BJ (cell line): Measurements from ENCODE around the gene COL18A1. TPM values are rescaled to one million over a fixed set of nuclear protein-coding genes. Genes with fewer than 3 reads are reported as not detected.
"Not testable (repeated sequence)": the region's sequence is repeated elsewhere in the genome, so short reads cannot be mapped to it uniquely, and the experiment has no call there.

Experiments
- CTCF ChIA-PET: fragments of 350-600 bp; formaldehyde crosslinking; extraction: SDS; loops from one replicate; lab custom pipeline; 2021; ENCODE audit warnings: antibody characterized with exemption, inconsistent platforms; lab: Yijun Ruan, JAX
- POLR2A ChIA-PET: fragments of 300-600 bp; sonication (Branson Sonifier 250); formaldehyde crosslinking; extraction: SDS; loops from one replicate; lab custom pipeline; 2021; ENCODE audit warnings: antibody characterized with exemption; lab: Charles Lee
- DNase-seq: peaks from one replicate; pipeline ENCODE4 v3.0.0-alpha.2; 2011; ENCODE audit warnings: low read depth
- H3K27me3 ChIP-seq: 2 replicates; pipeline ENCODE4 v1.6.0; 2011; ENCODE audit warnings: low read length; ENCODE audit not compliant: control insufficient read depth, insufficient read depth
- H3K36me3 ChIP-seq: 2 replicates; pipeline ENCODE4 v1.5.1; 2011; ENCODE audit warnings: low read length; ENCODE audit not compliant: control insufficient read depth, insufficient read depth
- H3K4me3 ChIP-seq: 2 replicates; pipeline ENCODE4 v1.5.1; 2011; ENCODE audit warnings: low read depth, mild to moderate bottlenecking, control low read depth, low read length
- polyA plus RNA-seq: library from polyadenylated mRNA; depleted of rRNA; stranded (reverse); fragments of >200 nt; gene quantifications from 2 replicates; pipeline ENCODE4 v1.2.3, GENCODE V29; 2011
- TF ChIP-seq, protein P1 (sequence below): IDR thresholded peaks from 2 replicates; pipeline ENCODE4 v1.5.1; 2011; ENCODE audit warnings: low read depth, mild to moderate bottlenecking, control low read depth, inconsistent platforms, low read length, moderate library complexity; ENCODE audit not compliant: insufficient read depth

Gene COL18A1
- polyA plus RNA-seq, 1 experiment = 99.7 TPM

DNA sequence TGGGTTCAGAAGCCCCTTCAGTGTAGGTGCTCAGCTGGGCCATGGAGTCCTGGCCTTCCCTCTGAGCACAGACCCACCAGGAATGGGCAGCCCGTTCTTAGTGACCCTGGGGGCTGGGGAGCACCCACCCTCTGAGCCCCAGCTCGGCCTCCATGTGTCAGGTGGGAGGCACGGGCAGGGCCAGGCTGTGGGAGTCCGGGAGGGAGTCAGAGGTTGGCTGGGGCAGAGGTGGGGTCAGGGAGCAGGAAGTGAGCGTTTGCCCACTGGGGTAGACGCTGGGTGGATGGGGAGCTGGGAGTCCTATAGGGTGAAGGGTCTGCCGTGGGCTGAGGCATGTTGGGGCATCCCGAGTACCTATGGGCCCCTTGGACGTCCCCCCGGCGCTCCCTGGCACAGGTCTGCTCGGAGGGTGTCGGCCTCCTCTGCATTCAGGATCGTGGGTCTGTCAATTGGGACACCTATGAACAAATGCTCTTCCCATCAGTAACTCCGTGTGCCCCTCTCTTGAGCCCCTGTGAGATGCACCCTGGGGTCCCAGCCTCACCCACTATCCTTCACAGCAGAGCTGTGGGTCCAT, 30.5 kb downstream of the COL18A1 start:
- Histone ChIP-seq H3K27me3 (no peaks in the 10 kb centered on the region), H3K4me3 (no peak overlapping the region), H3K36me3 (0 out of 2 replicates have a peak, but pooled peaks cover 1% of the 10 kb centered on the region)
- TF ChIP-seq, protein P1, sequence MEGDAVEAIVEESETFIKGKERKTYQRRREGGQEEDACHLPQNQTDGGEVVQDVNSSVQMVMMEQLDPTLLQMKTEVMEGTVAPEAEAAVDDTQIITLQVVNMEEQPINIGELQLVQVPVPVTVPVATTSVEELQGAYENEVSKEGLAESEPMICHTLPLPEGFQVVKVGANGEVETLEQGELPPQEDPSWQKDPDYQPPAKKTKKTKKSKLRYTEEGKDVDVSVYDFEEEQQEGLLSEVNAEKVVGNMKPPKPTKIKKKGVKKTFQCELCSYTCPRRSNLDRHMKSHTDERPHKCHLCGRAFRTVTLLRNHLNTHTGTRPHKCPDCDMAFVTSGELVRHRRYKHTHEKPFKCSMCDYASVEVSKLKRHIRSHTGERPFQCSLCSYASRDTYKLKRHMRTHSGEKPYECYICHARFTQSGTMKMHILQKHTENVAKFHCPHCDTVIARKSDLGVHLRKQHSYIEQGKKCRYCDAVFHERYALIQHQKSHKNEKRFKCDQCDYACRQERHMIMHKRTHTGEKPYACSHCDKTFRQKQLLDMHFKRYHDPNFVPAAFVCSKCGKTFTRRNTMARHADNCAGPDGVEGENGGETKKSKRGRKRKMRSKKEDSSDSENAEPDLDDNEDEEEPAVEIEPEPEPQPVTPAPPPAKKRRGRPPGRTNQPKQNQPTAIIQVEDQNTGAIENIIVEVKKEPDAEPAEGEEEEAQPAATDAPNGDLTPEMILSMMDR = no peak
- ChIA-PET CTCF (interaction anchor here (0.6 to 2.4 kb wide), 7 partner anchors 42 to 298 kb away, joined by 3 to 14 read pairs (median 4); no protein-coding TSS in a partner anchor), POLR2A (no interaction called here)
- DNase-seq = no peak

DNA sequence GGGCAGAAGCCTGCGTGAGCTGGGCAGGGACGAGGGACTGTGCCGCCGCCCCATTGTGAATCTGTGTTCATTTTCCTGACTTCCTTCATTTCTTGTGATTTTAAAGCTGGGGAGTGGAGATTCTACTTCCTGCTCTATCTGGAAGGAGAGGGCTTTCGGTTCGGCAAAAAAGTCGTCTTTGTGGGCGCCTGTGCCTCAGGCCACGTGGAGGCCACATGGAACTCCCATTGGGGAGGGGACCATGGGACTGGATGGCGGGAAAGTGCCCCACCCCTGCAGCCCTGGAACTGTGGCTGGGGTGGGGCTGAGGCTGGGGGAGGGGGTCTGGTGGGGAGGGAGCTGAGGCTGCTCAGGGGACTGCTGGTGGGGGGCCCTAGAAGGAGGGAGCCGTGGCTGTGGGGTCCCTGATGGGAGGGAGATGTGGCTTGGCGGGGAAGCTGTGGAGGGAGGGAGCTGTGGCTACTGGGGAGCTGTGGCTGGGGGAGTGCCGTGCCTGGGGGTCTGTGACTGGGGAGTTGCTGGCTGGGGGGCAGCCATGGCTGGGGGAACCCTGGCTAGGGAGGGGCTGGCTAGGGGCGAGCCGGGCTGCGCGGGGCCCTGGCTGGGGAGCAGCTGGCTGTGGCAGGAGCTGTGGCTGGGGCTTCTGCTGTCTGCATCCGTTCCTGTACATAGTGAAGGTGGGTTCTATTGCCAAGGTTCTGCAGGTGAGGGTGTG, 31.5 kb downstream of the COL18A1 start:
- no peaks in the 10 kb centered on the region for H3K27me3 ChIP-seq
- POLR2A ChIA-PET = no interaction called here
- H3K36me3 ChIP-seq = 0 out of 2 replicates have a peak, but pooled peaks cover 1% of the 10 kb centered on the region
- CTCF ChIA-PET = interaction anchor here (0.7 to 2.4 kb wide), 7 partner anchors 41 to 369 kb away, joined by 3 to 14 read pairs (median 4); no protein-coding TSS in a partner anchor
- TF ChIP-seq, protein P1 = no peak
- no peak for DNase-seq
- H3K4me3 ChIP-seq = no peak overlapping the region

DNA sequence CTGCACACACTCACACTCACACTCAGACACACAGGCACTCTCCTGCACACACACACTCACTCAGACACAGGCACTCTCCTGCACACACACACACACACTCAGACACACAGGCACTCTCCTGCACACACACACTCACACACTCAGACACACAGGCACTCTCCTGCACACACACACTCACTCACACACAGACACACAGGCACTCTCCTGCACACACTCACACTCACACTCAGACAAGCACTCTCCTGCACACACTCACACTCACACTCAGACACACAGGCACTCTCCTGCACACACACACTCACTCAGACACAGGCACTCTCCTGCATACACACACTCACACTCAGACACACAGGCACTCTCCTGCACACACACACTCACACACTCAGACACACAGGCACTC, 32.9 kb downstream of the COL18A1 start:
- H3K27me3 ChIP-seq, POLR2A ChIA-PET, H3K4me3 ChIP-seq, DNase-seq, H3K36me3 ChIP-seq: not testable (repeated sequence)
- CTCF ChIA-PET = interaction anchor here (0.7 to 4.3 kb wide), 3 partner anchors 52 to 146 kb away, joined by 3 to 66 read pairs (median 4); no protein-coding TSS in a partner anchor

DNA sequence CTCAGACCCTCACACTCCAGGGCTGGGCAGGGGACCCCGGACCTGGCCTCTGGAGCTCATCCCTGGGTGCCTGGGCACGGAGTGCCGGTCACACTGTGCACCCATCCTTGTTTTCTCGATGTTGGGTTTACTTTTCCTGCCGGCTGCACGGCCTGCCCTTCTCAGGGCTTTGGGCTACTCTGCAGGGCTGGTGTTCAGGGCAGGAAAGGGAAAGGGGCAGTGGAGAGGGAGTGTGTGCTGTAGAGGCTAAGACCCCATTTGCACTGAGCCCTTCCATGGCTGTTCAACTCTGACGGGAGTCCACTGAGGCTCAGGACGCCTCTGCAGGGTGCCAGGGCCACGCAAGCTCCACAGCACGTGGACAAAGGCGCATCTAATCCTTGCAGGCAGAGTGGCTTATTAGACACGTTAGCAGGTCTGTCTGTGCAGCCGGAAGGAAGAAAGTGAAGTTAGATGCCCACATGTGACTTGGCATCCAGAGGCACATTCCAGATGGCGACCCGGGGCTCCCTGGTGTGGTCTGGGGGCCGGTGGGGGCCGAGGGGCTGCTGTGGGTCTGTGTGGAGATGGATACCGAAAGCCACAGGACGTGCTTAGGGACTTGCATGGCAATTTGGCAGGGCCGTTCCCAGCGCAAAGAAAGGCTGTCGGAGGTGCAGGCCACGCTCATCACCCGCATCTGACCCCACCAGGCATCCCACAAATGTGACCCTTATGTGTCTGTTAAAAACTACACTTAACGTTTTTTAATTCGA, 33.6 kb downstream of the COL18A1 start:
- TF ChIP-seq, protein P1 = no peak
- ChIA-PET CTCF (interaction anchor here (0.7 to 4.3 kb wide), 4 partner anchors 52 to 146 kb away, joined by 3 to 66 read pairs (median 4); no protein-coding TSS in a partner anchor), POLR2A (interaction anchor here (0.6 kb wide), 1 partner anchor 393 kb away, joined by 3 read pairs; no protein-coding TSS in a partner anchor)
- DNase-seq = no peak
- no peaks in the 10 kb centered on the region for H3K27me3 ChIP-seq
- H3K36me3 ChIP-seq = 0 out of 2 replicates have a peak, but pooled peaks cover 1% of the 10 kb centered on the region
- H3K4me3 ChIP-seq = no peak overlapping the region

DNA sequence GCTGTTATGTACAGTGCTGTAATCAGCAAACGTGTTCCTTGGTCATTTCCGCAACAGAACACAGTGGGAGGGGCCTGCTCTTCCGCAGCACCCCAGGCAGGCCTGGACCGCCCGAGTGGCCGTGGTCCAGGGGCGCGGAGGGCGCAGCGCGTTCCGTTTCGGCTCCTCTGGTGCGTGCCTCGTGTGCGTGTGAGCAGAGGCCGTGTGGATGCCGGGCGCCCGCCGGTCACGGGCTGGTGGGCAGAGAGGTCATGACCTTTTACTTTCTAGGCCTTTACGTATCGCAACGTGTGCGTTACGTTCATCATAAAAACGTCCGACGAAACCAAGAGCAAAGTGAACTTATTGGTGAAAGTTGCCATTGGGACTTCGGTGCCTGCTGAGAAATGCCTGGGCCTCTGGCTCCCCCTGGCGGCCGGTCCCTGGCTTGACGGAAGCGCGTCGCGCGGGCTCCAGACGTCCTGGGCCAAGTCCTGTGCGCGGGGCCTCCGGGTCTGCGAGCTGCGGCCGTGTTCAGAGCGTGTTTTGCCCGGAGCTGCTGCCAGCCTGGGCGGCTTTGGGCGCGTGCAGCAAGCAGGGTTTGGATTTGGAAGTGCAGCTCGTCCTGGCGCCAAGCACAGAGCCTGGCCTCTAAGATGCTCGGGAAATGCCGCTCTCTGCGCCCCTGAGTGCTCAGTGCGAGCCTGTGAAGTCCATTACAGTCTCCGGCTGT, 34.4 kb downstream of the COL18A1 start:
- DNase-seq = peak; percentile 40
- ChIA-PET POLR2A (interaction anchor here (0.6 kb wide), 1 partner anchor 394 kb away, joined by 3 read pairs; no protein-coding TSS in a partner anchor), CTCF (interaction anchor here (0.6 to 4.3 kb wide), 19 partner anchors 11 to 302 kb away, joined by 3 to 66 read pairs (median 4); no protein-coding TSS in a partner anchor)
- Histone ChIP-seq H3K27me3 (no peaks in the 10 kb centered on the region), H3K36me3 (0 out of 2 replicates have a peak, but pooled peaks cover 3% of the 10 kb centered on the region), H3K4me3 (0 out of 2 replicates have a peak overlapping the region, but pooled peaks have one; percentile 12)
- TF ChIP-seq, protein P1 = peak; percentile 93
